HG02884 (cell line): Measurements from ENCODE around the gene PTPN1.
A peak's percentile ranks its signal among the peaks of the same experiment; 100 is the strongest.
"Not testable (repeated sequence)": the region's sequence is repeated elsewhere in the genome, so short reads cannot be mapped to it uniquely, and the experiment has no call there.

Source experiments
- ATAC-seq: cut with Tn5 transposase; IDR thresholded peaks from one replicate; pipeline ENCODE4 v1.9.1; 2021; ENCODE audit warnings: mild to moderate bottlenecking, moderate library complexity; ENCODE audit not compliant: unreplicated experiment

The PTPN1 gene

GRCh38 chr20:50552979-50553378 is 42.8 kb downstream of the PTPN1 start:
- ATAC-seq = no peak

GRCh38 chr20:50554694-50555579 is 44.8 kb downstream of the PTPN1 start:
- ATAC-seq = no peak

- ATAC-seq = no peak
Measured at GRCh38 chr20:50555662-50556061, 45.5 kb downstream of the PTPN1 start.

GRCh38 chr20:50557549-50558134 is 47.5 kb downstream of the PTPN1 start:
- no peak for ATAC-seq

GRCh38 chr20:50558483-50558925 is 48.3 kb downstream of the PTPN1 start:
- no peak for ATAC-seq

GRCh38 chr20:50559149-50559548 is 49.0 kb downstream of the PTPN1 start:
- ATAC-seq = no peak

- no peak for ATAC-seq
Measured at GRCh38 chr20:50559856-50560638, 49.9 kb downstream of the PTPN1 start.

- no peak for ATAC-seq
Measured at GRCh38 chr20:50560867-50561266, 50.7 kb downstream of the PTPN1 start.

GRCh38 chr20:50561379-50562078 is 51.3 kb downstream of the PTPN1 start:
- peak; percentile 45 for ATAC-seq

GRCh38 chr20:50562262-50562701 is 52.1 kb downstream of the PTPN1 start:
- no peak for ATAC-seq

GRCh38 chr20:50563133-50563944 is 53.2 kb downstream of the PTPN1 start:
- ATAC-seq = no peak

- no peak for ATAC-seq
Measured at GRCh38 chr20:50565383-50565782, 55.2 kb downstream of the PTPN1 start.

- ATAC-seq = no peak
Measured at GRCh38 chr20:50565871-50566270, 55.7 kb downstream of the PTPN1 start.

GRCh38 chr20:50567860-50568548 is 57.8 kb downstream of the PTPN1 start:
- no peak for ATAC-seq

GRCh38 chr20:50568549-50568942 is 58.4 kb downstream of the PTPN1 start:
- ATAC-seq = no peak

- ATAC-seq = not testable (repeated sequence)
Measured at GRCh38 chr20:50569487-50569863, 59.3 kb downstream of the PTPN1 start.

- ATAC-seq = peak; percentile 66
Measured at GRCh38 chr20:50569864-50570836, 60.0 kb downstream of the PTPN1 start.

- ATAC-seq = no peak
Measured at GRCh38 chr20:50571466-50571865, 61.3 kb downstream of the PTPN1 start.
